Left lobe of liver (tissue), 1 donor: ENCODE results near the gene RAB3D. TPM values are rescaled to one million over a fixed set of nuclear protein-coding genes. Genes with fewer than 3 reads are reported as not detected.

Source experiments
- total RNA-seq: library from RNA; stranded (reverse); gene quantifications from one replicate; pipeline ENCODE4 v1.2.1, GENCODE V29; 2021
- donor health status: DM: no; HTN: yes; CAD: no.

Gene RAB3D
- total RNA-seq, 1 donor from 2014 or later, result 3.3 TPM

Other genes with a start within 250 kb of the RAB3D start
- gene SPC24, start 183.9 kb downstream of the RAB3D start, total RNA-seq, result 0.81 TPM
- gene KANK2, start 142.1 kb downstream of the RAB3D start, total RNA-seq, result 61.1 TPM
- 202 TPM for gene ANGPTL8, start 100.0 kb downstream of the RAB3D start, total RNA-seq
- gene DOCK6, start 77.1 kb downstream of the RAB3D start, total RNA-seq, result 30.0 TPM
- not detected for gene TSPAN16, start 43.5 kb downstream of the RAB3D start, total RNA-seq
- gene TMEM205, start 6.6 kb upstream of the RAB3D start, total RNA-seq, result 154 TPM
- 25.6 TPM for gene CCDC159, start 6.9 kb upstream of the RAB3D start, total RNA-seq
- 8.8 TPM for gene PLPPR2, start 15.8 kb upstream of the RAB3D start, total RNA-seq
- gene SWSAP1, start 35.0 kb upstream of the RAB3D start, total RNA-seq, result 2.6 TPM
- gene EPOR, start 44.7 kb upstream of the RAB3D start, total RNA-seq, result 11.9 TPM
- 33.4 TPM for gene RGL3, start 79.7 kb upstream of the RAB3D start, total RNA-seq
- 0.70 TPM for gene ODAD3, start 95.5 kb upstream of the RAB3D start, total RNA-seq
- gene PRKCSH, start 96.0 kb upstream of the RAB3D start, total RNA-seq, result 218 TPM
- not detected for gene ELAVL3, start 141.4 kb upstream of the RAB3D start, total RNA-seq
- gene ZNF653, start 166.2 kb upstream of the RAB3D start, total RNA-seq, result 8.3 TPM
- 45.6 TPM for gene ECSIT, start 189.5 kb upstream of the RAB3D start, total RNA-seq
- 0.98 TPM for gene CNN1, start 199.2 kb upstream of the RAB3D start, total RNA-seq
- 28.9 TPM for gene ELOF1, start 219.6 kb upstream of the RAB3D start, total RNA-seq
- 17.9 TPM for gene ACP5, start 238.0 kb upstream of the RAB3D start, total RNA-seq